HG03060 (cell line): Measurements from ENCODE around the gene ZMIZ1.
"Not testable (repeated sequence)": the region's sequence is repeated elsewhere in the genome, so short reads cannot be mapped to it uniquely, and the experiment has no call there.

ENCODE experiments used
- ATAC-seq: cut with Tn5 transposase; IDR thresholded peaks from one replicate; pipeline ENCODE4 v1.9.1; 2021; ENCODE audit warnings: low read depth, moderate number of reproducible peaks; ENCODE audit not compliant: unreplicated experiment

The ZMIZ1 gene

GRCh38 chr10:79324032-79324695, 255.4 kb downstream of the ZMIZ1 start:
- no peak for ATAC-seq

- ATAC-seq: no peak
These were observed 257.8 kb downstream of the ZMIZ1 start for GRCh38 chr10:79326361-79327089.

- peak; percentile 46 for ATAC-seq
These were observed 258.3 kb downstream of the ZMIZ1 start for GRCh38 chr10:79327090-79327457.

GRCh38 chr10:79328147-79328701, 259.5 kb downstream of the ZMIZ1 start:
- no peak for ATAC-seq

GRCh38 chr10:79328737-79329504, 260.2 kb downstream of the ZMIZ1 start:
- ATAC-seq: no peak

- ATAC-seq: no peak
These were observed 260.8 kb downstream of the ZMIZ1 start for GRCh38 chr10:79329529-79329928.

- no peak for ATAC-seq
These were observed 262.5 kb downstream of the ZMIZ1 start for GRCh38 chr10:79331226-79331625.

- ATAC-seq: peak; percentile 69
These were observed 262.9 kb downstream of the ZMIZ1 start for GRCh38 chr10:79331709-79332108.

GRCh38 chr10:79332610-79333315, 264.0 kb downstream of the ZMIZ1 start:
- ATAC-seq: not testable (repeated sequence)

GRCh38 chr10:79333513-79333912, 264.7 kb downstream of the ZMIZ1 start:
- ATAC-seq: no peak

- no peak for ATAC-seq
These were observed 265.8 kb downstream of the ZMIZ1 start for GRCh38 chr10:79334573-79334972.

GRCh38 chr10:79335094-79335469, 266.3 kb downstream of the ZMIZ1 start:
- ATAC-seq: no peak

GRCh38 chr10:79335470-79336235, 266.9 kb downstream of the ZMIZ1 start:
- ATAC-seq: no peak

GRCh38 chr10:79336276-79336675, 267.5 kb downstream of the ZMIZ1 start:
- ATAC-seq: no peak

- no peak for ATAC-seq
These were observed 268.0 kb downstream of the ZMIZ1 start for GRCh38 chr10:79336739-79337138.

- not testable (repeated sequence) for ATAC-seq
These were observed 269.2 kb downstream of the ZMIZ1 start for GRCh38 chr10:79337783-79338469.

- no peak for ATAC-seq
These were observed 270.5 kb downstream of the ZMIZ1 start for GRCh38 chr10:79339266-79339665.

- no peak for ATAC-seq
These were observed 272.0 kb downstream of the ZMIZ1 start for GRCh38 chr10:79340646-79341244.

- no peak for ATAC-seq
These were observed 273.6 kb downstream of the ZMIZ1 start for GRCh38 chr10:79342295-79342761.
